Sigmoid colon (tissue), 4 donors: ENCODE measurements around the gene OBSL1.

Source experiments
- EP300 ChIP-seq, 4 donors: sonication (generic); formaldehyde crosslinking; IDR thresholded peaks; one replicate each; pipeline ENCODE4 v1.6.1; 2017; ENCODE audit warnings: antibody characterized with exemption in 4 of 4
- POLR2A ChIP-seq, 2 donors: fragments of 450-650 bp; IDR thresholded peaks; one replicate each; pipeline ENCODE4 v1.6.1; 2016; ENCODE audit warnings: antibody characterized with exemption in 2 of 2, mild to moderate bottlenecking in 2 of 2, moderate library complexity in 2 of 2
- TF ChIP-seq, protein P1 (sequence below), 4 experiments: fragments of 450-650 bp in 3 of 4; fragments of 200-600 bp in 1 of 4; IDR thresholded peaks; one replicate each; pipeline ENCODE4 v1.5.1; 2016 to 2019; ENCODE audit warnings: antibody characterized with exemption in 4 of 4, mild to moderate bottlenecking in 3 of 4, moderate library complexity in 2 of 4

DNA sequence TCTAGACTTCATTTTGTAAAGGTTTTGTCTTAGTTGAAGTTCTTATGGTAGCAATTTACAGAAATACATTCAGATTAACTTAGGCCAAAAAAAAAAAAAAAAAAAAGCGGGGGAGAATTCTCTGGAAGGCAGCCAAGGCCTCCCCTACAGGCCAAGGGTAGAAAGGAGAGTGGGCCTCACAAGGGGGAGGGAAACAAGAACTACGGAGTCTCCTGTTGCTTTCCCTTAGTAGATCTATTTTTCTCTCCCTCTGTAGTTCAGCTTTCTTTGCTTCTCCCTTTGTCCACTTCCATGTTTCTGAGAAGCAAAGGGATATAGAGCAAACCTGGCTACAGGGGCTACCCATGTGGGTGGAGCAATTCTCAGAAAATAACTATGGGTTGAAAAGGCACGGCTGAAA is 23.9 kb upstream of the OBSL1 start:
- TF ChIP-seq, protein P1, sequence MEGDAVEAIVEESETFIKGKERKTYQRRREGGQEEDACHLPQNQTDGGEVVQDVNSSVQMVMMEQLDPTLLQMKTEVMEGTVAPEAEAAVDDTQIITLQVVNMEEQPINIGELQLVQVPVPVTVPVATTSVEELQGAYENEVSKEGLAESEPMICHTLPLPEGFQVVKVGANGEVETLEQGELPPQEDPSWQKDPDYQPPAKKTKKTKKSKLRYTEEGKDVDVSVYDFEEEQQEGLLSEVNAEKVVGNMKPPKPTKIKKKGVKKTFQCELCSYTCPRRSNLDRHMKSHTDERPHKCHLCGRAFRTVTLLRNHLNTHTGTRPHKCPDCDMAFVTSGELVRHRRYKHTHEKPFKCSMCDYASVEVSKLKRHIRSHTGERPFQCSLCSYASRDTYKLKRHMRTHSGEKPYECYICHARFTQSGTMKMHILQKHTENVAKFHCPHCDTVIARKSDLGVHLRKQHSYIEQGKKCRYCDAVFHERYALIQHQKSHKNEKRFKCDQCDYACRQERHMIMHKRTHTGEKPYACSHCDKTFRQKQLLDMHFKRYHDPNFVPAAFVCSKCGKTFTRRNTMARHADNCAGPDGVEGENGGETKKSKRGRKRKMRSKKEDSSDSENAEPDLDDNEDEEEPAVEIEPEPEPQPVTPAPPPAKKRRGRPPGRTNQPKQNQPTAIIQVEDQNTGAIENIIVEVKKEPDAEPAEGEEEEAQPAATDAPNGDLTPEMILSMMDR (IDR thresholded peaks at IDR 0.05) = no peak
- TF ChIP-seq POLR2A (IDR thresholded peaks at IDR 0.05) = no peak
- TF ChIP-seq EP300 (IDR thresholded peaks at IDR 0.05) = no peak
